ENCODE data around the gene ID2.

GRCh38 chr2:8636721-8637636, 44.9 kb upstream of the ID2 start:
- no peak for TF ChIP-seq MAX (IDR thresholded peaks at IDR 0.05)
- TF ChIP-seq CTCF (CRISPR knock-in tag; IDR thresholded peaks at IDR 0.05) = no peak
- TF ChIP-seq MTA3 (CRISPR knock-in tag; IDR thresholded peaks at IDR 0.05) = no peak
- TF ChIP-seq MTF2 (CRISPR knock-in tag; IDR thresholded peaks at IDR 0.05; ENCODE audit: borderline replicate concordance) = no peak
- TF ChIP-seq SAP130 (CRISPR knock-in tag; IDR thresholded peaks at IDR 0.05; ENCODE audit: low read depth) = no peak
- TF ChIP-seq MAFK (conservative IDR thresholded peaks at IDR 0.05 in 1 of 2, IDR thresholded peaks at IDR 0.05 in 1 of 2; ENCODE audit: low read length in 2 of 2) = no peak
- TF ChIP-seq POLR2AphosphoS5 (IDR thresholded peaks at IDR 0.05; ENCODE audit: low read depth, low read length) = no peak
- TF ChIP-seq ZBTB20 (CRISPR knock-in tag; IDR thresholded peaks at IDR 0.05; ENCODE audit: borderline replicate concordance, low read depth) = no peak
- TF ChIP-seq GMEB1 (CRISPR knock-in tag; IDR thresholded peaks at IDR 0.05; ENCODE audit: borderline replicate concordance) = no peak
- no peak for TF ChIP-seq ZBTB40 (IDR thresholded peaks at IDR 0.05)
- TF ChIP-seq ZBTB40 (CRISPR knock-in tag; IDR thresholded peaks at IDR 0.05) = no peak
- TF ChIP-seq IRF9 (CRISPR knock-in tag; IDR thresholded peaks at IDR 0.05; ENCODE audit: borderline replicate concordance) = no peak
- TF ChIP-seq POLR2A (IDR thresholded peaks at IDR 0.05; ENCODE audit: insufficient read depth in 1 of 2, low read depth in 2 of 2, low read length in 2 of 2) = no peak

Data from HepG2 (cell line).